Hematopoietic multipotent progenitor cell treated with erythropoietin and hydrocortisone succinate and interleukin-3 and kit ligand, for 8 days (in vitro differentiated cells): ENCODE results near the gene LMLN.
A peak's percentile ranks its signal among the peaks of the same experiment; 100 is the strongest.
"Not testable (repeated sequence)": the region's sequence is repeated elsewhere in the genome, so short reads cannot be mapped to it uniquely, and the experiment has no call there.

Experiments
- DNase-seq: peaks from one replicate; pipeline ENCODE4 v3.0.0-alpha.2; 2015

LMLN gene

GRCh38 chr3:197958346-197958745, 1.7 kb upstream of the LMLN start:
- peak; percentile 33 for DNase-seq

- DNase-seq: not testable (repeated sequence)
Measured at GRCh38 chr3:197958848-197959247, 1.2 kb upstream of the LMLN start.

- DNase-seq: no peak
Measured at GRCh38 chr3:197959500-197959890, 522 bp upstream of the LMLN start.

GRCh38 chr3:197960694-197961581, 921 bp downstream of the LMLN start:
- peak; percentile 40 for DNase-seq

GRCh38 chr3:197961582-197961945, 1.5 kb downstream of the LMLN start:
- DNase-seq: no peak

- no peak for DNase-seq
Measured at GRCh38 chr3:197963019-197963637, 3.1 kb downstream of the LMLN start.

GRCh38 chr3:197967337-197967989, 7.4 kb downstream of the LMLN start:
- DNase-seq: not testable (repeated sequence)

- no peak for DNase-seq
Measured at GRCh38 chr3:197970588-197970987, 10.6 kb downstream of the LMLN start.

GRCh38 chr3:197974016-197974415, 14.0 kb downstream of the LMLN start:
- DNase-seq: no peak

- no peak for DNase-seq
Measured at GRCh38 chr3:197975311-197975710, 15.3 kb downstream of the LMLN start.

- DNase-seq: no peak
Measured at GRCh38 chr3:197983076-197983475, 23.1 kb downstream of the LMLN start.

- DNase-seq: no peak
Measured at GRCh38 chr3:197989651-197990050, 29.6 kb downstream of the LMLN start.

GRCh38 chr3:197994736-197995135, 34.7 kb downstream of the LMLN start:
- no peak for DNase-seq

GRCh38 chr3:197996855-197997254, 36.8 kb downstream of the LMLN start:
- DNase-seq: no peak

- DNase-seq: no peak
Measured at GRCh38 chr3:197997936-197998335, 37.9 kb downstream of the LMLN start.

GRCh38 chr3:198017090-198017489, 57.1 kb downstream of the LMLN start:
- no peak for DNase-seq

GRCh38 chr3:198018416-198018815, 58.4 kb downstream of the LMLN start:
- no peak for DNase-seq

GRCh38 chr3:198019115-198019514, 59.1 kb downstream of the LMLN start:
- no peak for DNase-seq

GRCh38 chr3:198021320-198021719, 61.3 kb downstream of the LMLN start:
- DNase-seq: no peak

GRCh38 chr3:198022604-198023003, 62.6 kb downstream of the LMLN start:
- DNase-seq: no peak

- no peak for DNase-seq
Measured at GRCh38 chr3:198025644-198026043, 65.6 kb downstream of the LMLN start.

GRCh38 chr3:198026620-198027019, 66.6 kb downstream of the LMLN start:
- no peak for DNase-seq

GRCh38 chr3:198027045-198027798, 67.2 kb downstream of the LMLN start:
- DNase-seq: no peak
